HepG2 (cell line): Measurements from ENCODE around the gene NOTO. TPM values are rescaled to one million over a fixed set of nuclear protein-coding genes. Genes with fewer than 3 reads are reported as not detected.
A peak's percentile ranks its signal among the peaks of the same experiment; 100 is the strongest.

Experiments used
- ATF4 ChIP-seq, 2 experiments: fragments of 450-650 bp in 1 of 2; sonication (generic) in 1 of 2; formaldehyde crosslinking; IDR thresholded peaks; 2 replicates each; pipeline versions ENCODE4 v1.5.0 to v1.8.0; 2020 to 2022; ENCODE audit warnings: mild to moderate bottlenecking in 1 of 2, missing genetic modification reagents in 1 of 2
- CENPX ChIP-seq: sonication (generic); formaldehyde crosslinking; IDR thresholded peaks from 2 replicates; pipeline ENCODE4 v1.9.0; 2021; ENCODE audit warnings: mild to moderate bottlenecking, missing genetic modification reagents, moderate library complexity
- DNMT3B ChIP-seq: conservative IDR thresholded peaks from 2 replicates; pipeline ENCODE4 v1.6.1; 2016; ENCODE audit warnings: missing biosample characterization, control low read depth
- FOXA1 ChIP-seq, 2 experiments: fragments of 450-650 bp in 1 of 2; sonication (generic) in 1 of 2; formaldehyde crosslinking in 1 of 2; IDR thresholded peaks; 2 replicates each; pipeline versions ENCODE4 v1.4.0 to v1.6.1; 2016 to 2020; ENCODE audit warnings: missing genetic modification reagents in 1 of 2
- FOXO1 ChIP-seq: sonication (generic); formaldehyde crosslinking; IDR thresholded peaks from 2 replicates; pipeline ENCODE4 v1.4.0; 2020; ENCODE audit warnings: missing genetic modification reagents
- GLI4 ChIP-seq: sonication (generic); formaldehyde crosslinking; IDR thresholded peaks from 2 replicates; pipeline ENCODE4 v1.5.1; 2020; ENCODE audit warnings: missing genetic modification reagents, mild to moderate bottlenecking, moderate library complexity, borderline replicate concordance
- HINFP ChIP-seq: sonication (generic); formaldehyde crosslinking; IDR thresholded peaks from 2 replicates; pipeline ENCODE4 v1.4.0; 2020; ENCODE audit warnings: low read depth, mild to moderate bottlenecking, missing genetic modification reagents
- PATZ1 ChIP-seq: sonication (generic); formaldehyde crosslinking; IDR thresholded peaks from 2 replicates; pipeline ENCODE4 v1.4.0; 2020; ENCODE audit warnings: missing genetic modification reagents
- PRPF4 ChIP-seq: fragments of 200-400 bp; formaldehyde crosslinking; IDR thresholded peaks from 2 replicates; pipeline ENCODE4 v1.6.1; 2016; ENCODE audit warnings: low read length, low read depth; ENCODE audit not compliant: poor library complexity, severe bottlenecking
- RBM39 ChIP-seq: fragments of 200-400 bp; formaldehyde crosslinking; IDR thresholded peaks from one replicate; pipeline ENCODE4 v1.6.1; 2018; ENCODE audit warnings: antibody characterized with exemption, mild to moderate bottlenecking, low read depth, low read length; ENCODE audit not compliant: poor library complexity, severe bottlenecking
- RNF2 ChIP-seq: fragments of 450-650 bp; conservative IDR thresholded peaks from 2 replicates; pipeline ENCODE4 v1.6.1; 2016; ENCODE audit warnings: low read depth
- TFDP2 ChIP-seq: sonication (generic); formaldehyde crosslinking; IDR thresholded peaks from 2 replicates; pipeline ENCODE4 v1.4.0; 2020; ENCODE audit warnings: missing genetic modification reagents
- ZBTB44 ChIP-seq: sonication (generic); formaldehyde crosslinking; IDR thresholded peaks from 2 replicates; pipeline ENCODE4 v1.4.0; 2020; ENCODE audit warnings: missing genetic modification reagents
- ZKSCAN5 ChIP-seq: sonication (generic); formaldehyde crosslinking; IDR thresholded peaks from 2 replicates; pipeline ENCODE4 v1.5.1; 2020; ENCODE audit warnings: mild to moderate bottlenecking, missing genetic modification reagents
- ZNF20 ChIP-seq: sonication (generic); formaldehyde crosslinking; IDR thresholded peaks from 2 replicates; pipeline ENCODE4 v1.4.0; 2020; ENCODE audit warnings: mild to moderate bottlenecking, moderate library complexity, missing genetic modification reagents
- ZNF280B ChIP-seq: sonication (generic); formaldehyde crosslinking; IDR thresholded peaks from 2 replicates; pipeline ENCODE4 v1.5.0; 2020; ENCODE audit warnings: missing genetic modification reagents, mild to moderate bottlenecking, borderline replicate concordance
- ZNF317 ChIP-seq: sonication (generic); formaldehyde crosslinking; IDR thresholded peaks from 2 replicates; pipeline ENCODE4 v1.5.0; 2020; ENCODE audit warnings: mild to moderate bottlenecking, missing genetic modification reagents
- ZNF747 ChIP-seq: sonication (generic); formaldehyde crosslinking; IDR thresholded peaks from 2 replicates; pipeline ENCODE4 v1.8.1; 2023; ENCODE audit warnings: missing genetic modification reagents, mild to moderate bottlenecking, borderline replicate concordance
- polyA plus RNA-seq, 8 experiments: library from polyadenylated mRNA; depleted of rRNA in 3 of 8; stranded (reverse) in 7 of 8; unstranded in 1 of 8; fragments of >200 nt; fragmentation: Illumina TruSeq in 4 of 8; extraction: Trizol in 4 of 8; gene quantifications; 2 replicates each; pipeline versions ENCODE4 v1.2.1 to v1.2.3, GENCODE V29; 2011 to 2016; ENCODE audit warnings: low read depth in 4 of 8, missing spikeins in 1 of 8, mixed read lengths in 1 of 8; ENCODE audit not compliant: insufficient read depth in 1 of 8
- total RNA-seq, 5 experiments: library from RNA; depleted of rRNA; stranded (reverse); fragments of >200 nt; fragmentation: Illumina TruSeq; extraction: Trizol; gene quantifications; 2 replicates each; pipeline ENCODE4 v1.2.3, GENCODE V29; 2016; ENCODE audit warnings: low read depth in 1 of 5

NOTO gene
- total and polyA plus RNA-seq, 2 of the 13 experiments (the other 11 are each of a cell fraction or from before 2014, with no cell fraction given) = not detected

- no peak for TF ChIP-seq FOXA1 (IDR thresholded peaks at IDR 0.05)
- TF ChIP-seq FOXA1 (CRISPR knock-in tag; IDR thresholded peaks at IDR 0.05) = no peak
- TF ChIP-seq PATZ1 = peak; percentile 66
- TF ChIP-seq HINFP (CRISPR knock-in tag) = peak; percentile 87
- peak in 1 of 2 experiments; percentile 74; a peak in 1 of 4 replicates for TF ChIP-seq ATF4 (CRISPR knock-in tag; IDR thresholded peaks at IDR 0.05)
- peak; percentile 75; the same call in 1 of the 2 replicates for TF ChIP-seq GLI4 (CRISPR knock-in tag)
- peak; percentile 75 for TF ChIP-seq TFDP2 (CRISPR knock-in tag)
- TF ChIP-seq RBM39 = peak; percentile 99
- TF ChIP-seq ZNF317 (CRISPR knock-in tag) = peak; percentile 82; the same call in 1 of the 2 replicates
- TF ChIP-seq RNF2 = peak; percentile 67; the same call in 1 of the 2 replicates
- TF ChIP-seq DNMT3B = peak; percentile 81; the same call in 1 of the 2 replicates
- TF ChIP-seq ZNF20 (CRISPR knock-in tag) = no peak
- TF ChIP-seq ZNF280B (CRISPR knock-in tag) = peak; percentile 67; the same call in 1 of the 2 replicates
- TF ChIP-seq CENPX (CRISPR knock-in tag) = no peak
- TF ChIP-seq ZKSCAN5 (CRISPR knock-in tag) = no peak
- no peak; the same call in 1 of the 2 replicates for TF ChIP-seq ZNF747 (CRISPR knock-in tag)
- no peak for TF ChIP-seq PRPF4
- TF ChIP-seq FOXO1 (CRISPR knock-in tag) = 0 out of 2 replicates have a peak, but pooled peaks have one; percentile 18
- TF ChIP-seq ZBTB44 = no peak; the same call in 1 of the 2 replicates
Observed at GRCh38 chr2:73233932-73234832, 31.8 kb downstream of the NOTO start, which contains the start of gene CCT7 (continued).
